AG08395 (cell line): Measurements from ENCODE around the gene MRPL21.
A peak's percentile ranks its signal among the peaks of the same experiment; 100 is the strongest.

ENCODE experiments used
- DNase-seq: peaks from one replicate; pipeline ENCODE4 v3.0.0; 2012; ENCODE audit warnings: mixed read lengths, low spot score

The MRPL21 gene

GRCh38 chr11:68841718-68842426 is 61.8 kb downstream of the MRPL21 start, which contains the start of gene CPT1A:
Gene CPT1A (minus strand): TSS chr11:68841916. CDS start chr11:68815474, 26,442 bp downstream.
- peak; percentile 88 for DNase-seq
